PC-9 (cell line): ENCODE measurements around the gene MAPT. TPM values are rescaled to one million over a fixed set of nuclear protein-coding genes. Genes with fewer than 3 reads are reported as not detected.

Experiments
- BruUV-seq: library from RNA; stranded (reverse); fragments of 400-500 nt; replicated peaks from 2 replicates; lab custom pipeline; 2021; lab: Mats Ljungman, UMichigan
- CTCF ChIA-PET: fragments of 300-600 bp; sonication (Branson Sonifier 250); formaldehyde crosslinking; loops from one replicate; lab custom pipeline; 2022; ENCODE audit warnings: antibody characterized with exemption; lab: Charles Lee
- POLR2A ChIA-PET: fragments of 300-600 bp; sonication (Branson Sonifier 250); formaldehyde crosslinking; loops from one replicate; lab custom pipeline; 2022; ENCODE audit warnings: antibody characterized with exemption; ENCODE audit not compliant: unreplicated experiment; lab: Charles Lee
- DNase-seq, 2 experiments: peaks; one replicate each; pipeline versions ENCODE4 v3.0.0 to v3.0.0-alpha.2; 2015 to 2022; ENCODE audit warnings: mixed read lengths in 1 of 2
- H2AFZ ChIP-seq: fragments of 200-600 bp; sonication (generic); 2 replicates; pipeline ENCODE4 v1.8.1; 2017; ENCODE audit warnings: antibody characterized with exemption
- H3F3A ChIP-seq: fragments of 200-600 bp; sonication (generic); 2 replicates; pipeline ENCODE4 v1.8.1; 2017; ENCODE audit warnings: antibody characterized with exemption, mild to moderate bottlenecking, low read depth; ENCODE audit not compliant: insufficient read depth
- H3K27ac ChIP-seq: fragments of 200-600 bp; sonication (generic); 2 replicates; pipeline ENCODE4 v1.6.1; 2016; ENCODE audit warnings: mixed run types
- H3K27me3 ChIP-seq: fragments of 200-600 bp; sonication (generic); 2 replicates; pipeline ENCODE4 v1.6.1; 2016; ENCODE audit warnings: low read depth, mixed run types; ENCODE audit not compliant: insufficient read depth
- H3K36me3 ChIP-seq: fragments of 200-600 bp; sonication (generic); 2 replicates; pipeline ENCODE4 v1.6.1; 2016; ENCODE audit warnings: low read depth, mixed run types
- H3K4me1 ChIP-seq: fragments of 200-600 bp; sonication (generic); replicated peaks from 2 replicates; pipeline ENCODE4 v1.6.1; 2016; ENCODE audit warnings: mixed run types; ENCODE audit not compliant: insufficient read depth
- H3K4me2 ChIP-seq: fragments of 200-600 bp; sonication (generic); 2 replicates; pipeline ENCODE4 v1.6.1; 2017; ENCODE audit warnings: mixed run types
- H3K4me3 ChIP-seq: fragments of 200-600 bp; sonication (generic); 2 replicates; pipeline ENCODE4 v1.6.1; 2016; ENCODE audit warnings: mixed run types
- H3K79me2 ChIP-seq: fragments of 200-600 bp; sonication (generic); 2 replicates; pipeline ENCODE4 v1.6.1; 2017; ENCODE audit warnings: low read depth, mixed run types
- H3K9me2 ChIP-seq: fragments of 200-600 bp; sonication (generic); 2 replicates; pipeline ENCODE4 v1.8.1; 2017; ENCODE audit warnings: mild to moderate bottlenecking; ENCODE audit not compliant: insufficient read depth
- H3K9me3 ChIP-seq: fragments of 200-600 bp; sonication (generic); 2 replicates; pipeline ENCODE4 v1.8.1; 2016; ENCODE audit warnings: low read depth; ENCODE audit not compliant: insufficient read depth
- H4K20me1 ChIP-seq: fragments of 200-600 bp; sonication (generic); 2 replicates; pipeline ENCODE4 v1.8.1; 2017; ENCODE audit not compliant: insufficient read depth
- EZH2 ChIP-seq: fragments of 200-600 bp; sonication (generic); IDR thresholded peaks from 2 replicates; pipeline ENCODE4 v1.8.0; 2017; ENCODE audit warnings: antibody characterized with exemption, low read depth
- intact Hi-C: fragments of 100-400 bp; cut with micrococcal nuclease; formaldehyde crosslinking; loops from one replicate; pipeline ENCODE4 v1.10.0; 2022; ENCODE audit not compliant: unreplicated experiment
- total RNA-seq: library from RNA; stranded (reverse); gene quantifications from 2 replicates; pipeline ENCODE4 v1.2.3, GENCODE V29; 2021
- TF ChIP-seq, protein P1 (sequence below): fragments of 200-600 bp; sonication (generic); conservative IDR thresholded peaks from 2 replicates; pipeline ENCODE4 v1.6.1; 2017; ENCODE audit warnings: mixed run types, antibody characterized with exemption, mild to moderate bottlenecking, moderate library complexity

Gene MAPT
- total RNA-seq, 1 experiment from 2014 or later = 0.85 TPM

- Histone ChIP-seq H3K36me3 (no peaks in the 10 kb centered on the region), H3K9me3 (no peaks in the 10 kb centered on the region), H3K9me2 (no peaks in the 10 kb centered on the region), H3K27me3 (no peaks in the 10 kb centered on the region), H3K4me3 (no peak overlapping the region), H2AFZ (no peak overlapping the region), H3K27ac (no peak overlapping the region), H3F3A (peaks cover 6% of the 10 kb centered on the region; the same call in 1 of the 2 replicates), H3K79me2 (no peaks in the 10 kb centered on the region), H3K4me2 (no peak overlapping the region), H3K4me1 (no peaks in the 10 kb centered on the region), H4K20me1 (peaks cover 6% of the 10 kb centered on the region)
- no TSS peak for BruUV-seq
- intact Hi-C loops = no loop called here
- ChIA-PET POLR2A (no interaction called here), CTCF (no interaction called here)
- no peak for TF ChIP-seq EZH2
- TF ChIP-seq, protein P1, sequence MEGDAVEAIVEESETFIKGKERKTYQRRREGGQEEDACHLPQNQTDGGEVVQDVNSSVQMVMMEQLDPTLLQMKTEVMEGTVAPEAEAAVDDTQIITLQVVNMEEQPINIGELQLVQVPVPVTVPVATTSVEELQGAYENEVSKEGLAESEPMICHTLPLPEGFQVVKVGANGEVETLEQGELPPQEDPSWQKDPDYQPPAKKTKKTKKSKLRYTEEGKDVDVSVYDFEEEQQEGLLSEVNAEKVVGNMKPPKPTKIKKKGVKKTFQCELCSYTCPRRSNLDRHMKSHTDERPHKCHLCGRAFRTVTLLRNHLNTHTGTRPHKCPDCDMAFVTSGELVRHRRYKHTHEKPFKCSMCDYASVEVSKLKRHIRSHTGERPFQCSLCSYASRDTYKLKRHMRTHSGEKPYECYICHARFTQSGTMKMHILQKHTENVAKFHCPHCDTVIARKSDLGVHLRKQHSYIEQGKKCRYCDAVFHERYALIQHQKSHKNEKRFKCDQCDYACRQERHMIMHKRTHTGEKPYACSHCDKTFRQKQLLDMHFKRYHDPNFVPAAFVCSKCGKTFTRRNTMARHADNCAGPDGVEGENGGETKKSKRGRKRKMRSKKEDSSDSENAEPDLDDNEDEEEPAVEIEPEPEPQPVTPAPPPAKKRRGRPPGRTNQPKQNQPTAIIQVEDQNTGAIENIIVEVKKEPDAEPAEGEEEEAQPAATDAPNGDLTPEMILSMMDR = no peak
- peak in 1 of 2 experiments; percentile 34 for DNase-seq
Observed at GRCh38 chr17:46023783-46024388, 129.5 kb downstream of the MAPT start.

DNA sequence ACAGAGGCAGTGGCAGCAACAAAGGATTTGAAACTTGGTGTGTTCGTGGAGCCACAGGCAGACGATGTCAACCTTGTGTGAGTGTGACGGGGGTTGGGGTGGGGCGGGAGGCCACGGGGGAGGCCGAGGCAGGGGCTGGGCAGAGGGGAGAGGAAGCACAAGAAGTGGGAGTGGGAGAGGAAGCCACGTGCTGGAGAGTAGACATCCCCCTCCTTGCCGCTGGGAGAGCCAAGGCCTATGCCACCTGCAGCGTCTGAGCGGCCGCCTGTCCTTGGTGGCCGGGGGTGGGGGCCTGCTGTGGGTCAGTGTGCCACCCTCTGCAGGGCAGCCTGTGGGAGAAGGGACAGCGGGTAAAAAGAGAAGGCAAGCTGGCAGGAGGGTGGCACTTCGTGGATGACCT lies 130.2 kb downstream of the MAPT start:
- peaks cover 12% of the 10 kb centered on the region; the same call in 1 of the 2 replicates for H3F3A ChIP-seq
- no peaks in the 10 kb centered on the region for H3K9me3 ChIP-seq
- H3K9me2 ChIP-seq = no peaks in the 10 kb centered on the region
- H3K36me3 ChIP-seq = no peaks in the 10 kb centered on the region
- H3K4me3 ChIP-seq = no peak overlapping the region
- TF ChIP-seq EZH2 = no peak
- TF ChIP-seq, protein P1 = no peak
- POLR2A ChIA-PET = no interaction called here
- peak in 1 of 2 experiments; percentile 9 for DNase-seq
- H2AFZ ChIP-seq = no peak overlapping the region
- CTCF ChIA-PET = no interaction called here
- H3K27me3 ChIP-seq = no peaks in the 10 kb centered on the region
- H3K27ac ChIP-seq = no peak overlapping the region
- no TSS peak for BruUV-seq
- intact Hi-C loops = no loop called here
- H3K79me2 ChIP-seq = no peaks in the 10 kb centered on the region
- no peaks in the 10 kb centered on the region for H3K4me1 ChIP-seq
- no peak overlapping the region for H3K4me2 ChIP-seq
- peaks cover 11% of the 10 kb centered on the region for H4K20me1 ChIP-seq

- BruUV-seq = no TSS peak
- no peaks in the 10 kb centered on the region for H3K36me3 ChIP-seq
- ChIA-PET POLR2A (no interaction called here), CTCF (no interaction called here)
- H3K79me2 ChIP-seq = no peaks in the 10 kb centered on the region
- H3K4me1 ChIP-seq = no peaks in the 10 kb centered on the region
- no peaks in the 10 kb centered on the region for H3K27me3 ChIP-seq
- H3K9me2 ChIP-seq = no peaks in the 10 kb centered on the region
- H3K4me3 ChIP-seq = no peak overlapping the region
- H2AFZ ChIP-seq = no peak overlapping the region
- H3K4me2 ChIP-seq = no peak overlapping the region
- DNase-seq = no peak
- H4K20me1 ChIP-seq = peaks cover 11% of the 10 kb centered on the region
- TF ChIP-seq, protein P1 = no peak
- no peak for TF ChIP-seq EZH2
- intact Hi-C loops = no loop called here
- no peaks in the 10 kb centered on the region for H3K9me3 ChIP-seq
- no peak overlapping the region for H3K27ac ChIP-seq
- peaks cover 12% of the 10 kb centered on the region; the same call in 1 of the 2 replicates for H3F3A ChIP-seq
Observed at GRCh38 chr17:46025060-46025459, 130.7 kb downstream of the MAPT start.
